ENCODE data around the gene LLPH. TPM values are rescaled to one million over a fixed set of nuclear protein-coding genes. Genes with fewer than 3 reads are reported as not detected.

The LLPH gene
- polyA plus RNA-seq, 1 donor (not counting 4 experiments of a cell fraction or from before 2014, with no cell fraction given) = 36.6 TPM

DNA sequence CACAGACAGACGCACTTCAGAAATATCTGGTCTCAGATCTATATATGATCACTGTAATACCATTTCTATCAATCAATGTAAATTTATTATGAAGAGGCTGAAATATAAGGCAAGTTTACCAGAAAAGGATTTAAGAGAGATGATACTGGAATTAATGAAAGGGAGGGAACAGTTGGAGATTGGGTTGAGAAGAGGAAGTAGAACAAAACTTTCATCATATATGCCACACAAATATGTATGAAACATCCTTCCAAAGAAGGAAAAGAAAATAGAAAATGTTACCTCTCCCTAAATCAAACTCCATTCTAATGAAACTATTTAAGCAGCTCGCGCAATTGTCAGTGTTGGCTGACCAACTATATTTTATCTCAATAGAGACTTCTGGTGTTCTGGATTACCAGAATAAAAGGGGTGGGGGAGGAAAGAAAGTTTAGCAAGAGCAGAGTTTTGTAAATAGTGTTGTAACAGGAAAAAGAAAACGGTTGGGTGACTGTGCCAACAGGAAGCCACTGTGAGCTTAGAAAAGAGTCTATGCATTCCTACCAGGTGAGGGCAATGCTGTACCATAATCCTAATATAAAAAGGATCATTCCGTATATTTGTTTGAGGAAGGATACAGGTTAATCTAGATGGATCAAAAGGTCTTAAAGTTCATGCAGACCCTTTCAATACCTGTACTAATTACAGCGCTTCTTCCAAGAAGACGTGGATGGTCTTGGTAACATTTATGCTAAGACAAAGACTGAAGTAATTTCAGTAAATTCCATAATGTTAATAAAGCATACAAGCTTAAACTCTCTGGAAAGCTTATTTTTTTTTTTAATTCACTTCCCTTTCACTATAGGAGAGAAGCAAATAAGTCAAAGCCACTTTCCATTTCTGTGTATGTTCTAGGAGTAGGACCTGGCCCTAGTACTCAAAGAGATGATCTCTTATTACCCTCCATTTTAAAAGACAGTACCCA, 14.5 kb upstream of the LLPH start:
- Histone ChIP-seq H3K9ac (ENCODE audit: control insufficient read depth, extremely low read depth, insufficient read depth, low read length) (no peak overlapping the region), H3K9me1 (ENCODE audit: control insufficient read depth, extremely low read depth, insufficient read depth, low read length) (no peaks in the 10 kb centered on the region), H3K79me2 (ENCODE audit: control insufficient read depth, insufficient read depth, low read length) (no peaks in the 10 kb centered on the region), H3K4me2 (ENCODE audit: control insufficient read depth, extremely low read depth, insufficient read depth, low read depth, low read length) (peak overlapping the region; percentile 22), H3K4me1 (ENCODE audit: control insufficient read depth, extremely low read depth, insufficient read depth, low read length) (peaks cover 8% of the 10 kb centered on the region), H3K9me3 (ENCODE audit: control insufficient read depth, low read depth, low read length) (peaks cover 3% of the 10 kb centered on the region), H3K27me3 (ENCODE audit: control insufficient read depth, extremely low read depth, insufficient read depth, low read length) (no peaks in the 10 kb centered on the region), H3K27ac (ENCODE audit: control insufficient read depth, insufficient read depth, low read length) (peak overlapping the region; percentile 16), H3K4me3 (ENCODE audit: control insufficient read depth in 2 of 3, extremely low read depth in 1 of 3, insufficient read depth in 2 of 3, low read depth in 1 of 3, low read length in 3 of 3) (no peak overlapping the region), H3K36me3 (ENCODE audit: control insufficient read depth in 2 of 2, extremely low read depth in 1 of 2, insufficient read depth in 2 of 2, low read length in 2 of 2) (peaks cover 5 to 10% of the 10 kb centered on the region in 2 experiments), H4K20me1 (ENCODE audit: control insufficient read depth, extremely low read depth, insufficient read depth, low read length) (no peaks in the 10 kb centered on the region), H2AFZ (ENCODE audit: control insufficient read depth, low read length) (peak overlapping the region; percentile 40)
- DNase-seq (ENCODE audit: low read depth, low spot score) (no peak), FAIRE-seq (peak; percentile 69)
- dilution Hi-C loops (cut with MboI; ENCODE audit: extremely low pct_ligation_motif_present, low sequenced_read_pairs) = no loop called here
- TF ChIP-seq CTCF (optimal IDR thresholded peaks at IDR 0.05 in 1 of 3, IDR thresholded peaks at IDR 0.05 in 1 of 3, conservative IDR thresholded peaks at IDR 0.05 in 1 of 3; ENCODE audit: extremely low read depth in 1 of 3, insufficient read depth in 2 of 3, low read length in 3 of 3) = peak; percentile 60 to 76 (median 69)
- TF ChIP-seq EZH2 (IDR thresholded peaks at IDR 0.05; ENCODE audit: low read length) = no peak

DNA sequence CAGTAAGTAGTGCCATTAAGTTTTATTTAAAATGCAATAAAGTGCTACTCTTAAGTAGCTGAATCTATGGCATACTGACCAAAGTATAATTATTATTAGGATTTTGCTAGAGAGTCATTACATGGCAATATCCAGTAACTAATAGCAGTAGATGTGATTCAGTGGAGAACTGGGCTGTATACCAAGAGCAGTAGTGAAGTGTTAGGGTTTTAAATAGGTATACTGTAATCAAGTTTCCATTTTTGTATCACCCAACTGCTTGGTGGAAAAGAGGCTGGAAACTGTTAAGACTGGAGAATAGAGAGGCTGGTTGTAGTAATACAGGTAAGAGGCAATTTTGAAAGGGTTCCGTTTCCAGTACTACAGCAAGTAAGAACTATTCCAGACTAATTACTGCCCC, 13.3 kb upstream of the LLPH start:
- Histone ChIP-seq H3K36me3 (ENCODE audit: control insufficient read depth in 2 of 2, extremely low read depth in 1 of 2, insufficient read depth in 2 of 2, low read length in 2 of 2) (peaks cover 5 to 6% of the 10 kb centered on the region in 2 experiments), H3K9ac (ENCODE audit: control insufficient read depth, extremely low read depth, insufficient read depth, low read length) (no peak overlapping the region), H3K4me3 (ENCODE audit: control insufficient read depth in 2 of 3, extremely low read depth in 1 of 3, insufficient read depth in 2 of 3, low read depth in 1 of 3, low read length in 3 of 3) (no peak overlapping the region), H4K20me1 (ENCODE audit: control insufficient read depth, extremely low read depth, insufficient read depth, low read length) (no peaks in the 10 kb centered on the region), H3K79me2 (ENCODE audit: control insufficient read depth, insufficient read depth, low read length) (no peaks in the 10 kb centered on the region), H3K9me1 (ENCODE audit: control insufficient read depth, extremely low read depth, insufficient read depth, low read length) (no peaks in the 10 kb centered on the region), H3K27ac (ENCODE audit: control insufficient read depth, insufficient read depth, low read length) (no peak overlapping the region), H3K9me3 (ENCODE audit: control insufficient read depth, low read depth, low read length) (peaks cover 3% of the 10 kb centered on the region), H3K4me1 (ENCODE audit: control insufficient read depth, extremely low read depth, insufficient read depth, low read length) (peaks cover 8% of the 10 kb centered on the region), H3K27me3 (ENCODE audit: control insufficient read depth, extremely low read depth, insufficient read depth, low read length) (no peaks in the 10 kb centered on the region), H2AFZ (ENCODE audit: control insufficient read depth, low read length) (no peak overlapping the region), H3K4me2 (ENCODE audit: control insufficient read depth, extremely low read depth, insufficient read depth, low read depth, low read length) (no peak overlapping the region)
- FAIRE-seq (no peak), DNase-seq (ENCODE audit: low read depth, low spot score) (no peak)
- dilution Hi-C loops (cut with MboI; ENCODE audit: extremely low pct_ligation_motif_present, low sequenced_read_pairs) = no loop called here
- no peak for TF ChIP-seq CTCF (optimal IDR thresholded peaks at IDR 0.05 in 1 of 3, IDR thresholded peaks at IDR 0.05 in 1 of 3, conservative IDR thresholded peaks at IDR 0.05 in 1 of 3; ENCODE audit: extremely low read depth in 1 of 3, insufficient read depth in 2 of 3, low read length in 3 of 3)
- no peak for TF ChIP-seq EZH2 (IDR thresholded peaks at IDR 0.05; ENCODE audit: low read length)
